Pons (tissue), 1 donor: ENCODE measurements around the gene RITA1.
"Not testable (repeated sequence)": the region's sequence is repeated elsewhere in the genome, so short reads cannot be mapped to it uniquely, and the experiment has no call there.

ENCODE experiments used
- DNase-seq: peaks from one replicate; pipeline ENCODE4 v3.0.0-alpha.2; 2016; ENCODE audit warnings: low spot score

RITA1 gene

GRCh38 chr12:113202300-113203075, 17.0 kb downstream of the RITA1 start:
- no peak for DNase-seq

GRCh38 chr12:113203852-113204760, 18.6 kb downstream of the RITA1 start:
- DNase-seq: no peak

- no peak for DNase-seq
These were observed 19.3 kb downstream of the RITA1 start for GRCh38 chr12:113204804-113205203.

- not testable (repeated sequence) for DNase-seq
These were observed 21.3 kb downstream of the RITA1 start for GRCh38 chr12:113206802-113207201.

- DNase-seq: no peak
These were observed 22.1 kb downstream of the RITA1 start for GRCh38 chr12:113207613-113208040.

GRCh38 chr12:113208041-113208934, 22.8 kb downstream of the RITA1 start:
- DNase-seq: peak; percentile 76

GRCh38 chr12:113211160-113211559, 25.6 kb downstream of the RITA1 start:
- no peak for DNase-seq

- DNase-seq: peak; percentile 80
These were observed 29.4 kb downstream of the RITA1 start for GRCh38 chr12:113214895-113215400.

GRCh38 chr12:113216027-113216426, 30.5 kb downstream of the RITA1 start:
- DNase-seq: no peak

- DNase-seq: no peak
These were observed 35.2 kb downstream of the RITA1 start for GRCh38 chr12:113220593-113221180.

GRCh38 chr12:113221181-113221996, 35.9 kb downstream of the RITA1 start, which contains the start of gene TPCN1:
Gene TPCN1, plus strand, starts transcription at chr12:113221464. Its CDS starts 5,389 bp downstream, at chr12:113226853.
- peak; percentile 100 for DNase-seq

- DNase-seq: no peak
These were observed 36.6 kb downstream of the RITA1 start for GRCh38 chr12:113221997-113222729.

GRCh38 chr12:113222730-113223531, 37.4 kb downstream of the RITA1 start:
- peak; percentile 94 for DNase-seq

GRCh38 chr12:113224955-113225354, 39.4 kb downstream of the RITA1 start:
- no peak for DNase-seq

GRCh38 chr12:113226696-113227568, 41.4 kb downstream of the RITA1 start:
- no peak for DNase-seq

GRCh38 chr12:113227686-113228391, 42.3 kb downstream of the RITA1 start:
- no peak for DNase-seq
